ENCODE measurements around the gene GPR78.
"Not testable (repeated sequence)": the region's sequence is repeated elsewhere in the genome, so short reads cannot be mapped to it uniquely, and the experiment has no call there.

Gene GPR78

GRCh38 chr4:8631896-8632295 lies 51.7 kb downstream of the GPR78 start:
- H3K4me1 Mint-ChIP-seq; H3K36me3 Mint-ChIP-seq (ENCODE audit: low read depth); H3K4me3 Mint-ChIP-seq; H3K27ac Mint-ChIP-seq; DNase-seq; H3K9me3 Mint-ChIP-seq; H3K27me3 Mint-ChIP-seq (ENCODE audit: low read depth, poor library complexity): not testable (repeated sequence)

- not testable (repeated sequence) for H3K9me3 Mint-ChIP-seq; DNase-seq; H3K4me1 Mint-ChIP-seq; H3K36me3 Mint-ChIP-seq (ENCODE audit: low read depth); H3K27ac Mint-ChIP-seq; H3K4me3 Mint-ChIP-seq
- peaks cover 19% of the 10 kb centered on the region for H3K27me3 Mint-ChIP-seq (ENCODE audit: low read depth, poor library complexity)
These were observed 54.6 kb downstream of the GPR78 start for GRCh38 chr4:8634773-8635172.

GRCh38 chr4:8635897-8636554 lies 55.8 kb downstream of the GPR78 start:
- H3K36me3 Mint-ChIP-seq (ENCODE audit: low read depth); H3K4me3 Mint-ChIP-seq; DNase-seq; H3K9me3 Mint-ChIP-seq; H3K27ac Mint-ChIP-seq: not testable (repeated sequence)
- Mint-ChIP-seq H3K27me3 (ENCODE audit: low read depth, poor library complexity) (peaks cover 25% of the 10 kb centered on the region), H3K4me1 (peaks cover 21% of the 10 kb centered on the region)
